HG03196 (cell line): ENCODE measurements around the gene EPS15.
A peak's percentile ranks its signal among the peaks of the same experiment; 100 is the strongest.
"Not testable (repeated sequence)": the region's sequence is repeated elsewhere in the genome, so short reads cannot be mapped to it uniquely, and the experiment has no call there.

Experiments
- ATAC-seq: cut with Tn5 transposase; IDR thresholded peaks from one replicate; pipeline ENCODE4 v1.9.1; 2021; ENCODE audit not compliant: unreplicated experiment

Gene EPS15

DNA sequence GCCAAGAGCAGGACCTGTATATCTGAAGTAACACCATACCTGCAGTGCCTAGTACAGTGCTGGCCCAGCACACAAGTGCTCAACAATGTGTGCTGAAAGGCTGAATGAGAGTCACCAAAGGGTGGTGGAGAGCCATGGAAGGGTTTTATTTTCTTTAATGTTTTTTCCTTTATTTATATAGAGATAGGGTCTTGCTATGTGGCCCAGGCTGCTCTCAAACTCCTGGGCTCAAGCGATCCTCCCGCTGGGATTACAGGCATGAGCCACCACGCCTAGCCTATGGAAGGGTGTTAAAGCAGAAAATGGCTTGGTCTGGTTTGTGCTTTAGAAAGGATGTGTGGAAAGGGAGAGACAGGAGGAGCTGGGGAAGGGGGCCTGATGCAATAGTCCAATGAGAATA lies 175.4 kb downstream of the EPS15 start:
- ATAC-seq = no peak

DNA sequence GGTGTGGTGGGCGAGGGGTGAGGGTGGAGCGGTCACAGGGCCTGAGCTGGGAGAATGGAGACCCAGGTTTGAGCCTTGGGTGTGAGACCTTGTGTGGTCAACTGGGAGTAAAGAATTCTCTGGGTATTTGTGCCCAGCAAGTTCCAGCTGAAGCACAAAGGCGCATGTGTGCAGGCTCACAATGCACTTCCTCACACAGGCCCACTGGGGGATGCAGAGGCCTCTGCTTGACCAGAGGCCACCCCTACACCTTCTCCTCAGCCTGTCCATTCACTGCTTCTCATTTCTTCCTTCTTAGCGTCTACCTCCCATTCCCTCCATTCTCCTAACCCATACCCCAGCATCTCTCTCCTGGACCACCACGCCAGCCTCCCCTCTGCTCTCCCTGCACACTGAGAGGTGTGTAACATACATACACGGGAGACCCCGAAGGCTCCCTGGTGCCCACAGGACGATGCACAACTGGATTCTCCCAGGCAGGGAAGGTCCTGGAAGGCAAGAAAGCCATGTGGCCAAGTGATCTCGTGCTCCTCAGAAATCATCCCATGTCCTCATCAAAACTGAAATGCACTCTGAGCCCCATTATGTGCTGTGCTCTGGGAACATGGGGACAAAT lies 176.4 kb downstream of the EPS15 start:
- no peak for ATAC-seq

DNA sequence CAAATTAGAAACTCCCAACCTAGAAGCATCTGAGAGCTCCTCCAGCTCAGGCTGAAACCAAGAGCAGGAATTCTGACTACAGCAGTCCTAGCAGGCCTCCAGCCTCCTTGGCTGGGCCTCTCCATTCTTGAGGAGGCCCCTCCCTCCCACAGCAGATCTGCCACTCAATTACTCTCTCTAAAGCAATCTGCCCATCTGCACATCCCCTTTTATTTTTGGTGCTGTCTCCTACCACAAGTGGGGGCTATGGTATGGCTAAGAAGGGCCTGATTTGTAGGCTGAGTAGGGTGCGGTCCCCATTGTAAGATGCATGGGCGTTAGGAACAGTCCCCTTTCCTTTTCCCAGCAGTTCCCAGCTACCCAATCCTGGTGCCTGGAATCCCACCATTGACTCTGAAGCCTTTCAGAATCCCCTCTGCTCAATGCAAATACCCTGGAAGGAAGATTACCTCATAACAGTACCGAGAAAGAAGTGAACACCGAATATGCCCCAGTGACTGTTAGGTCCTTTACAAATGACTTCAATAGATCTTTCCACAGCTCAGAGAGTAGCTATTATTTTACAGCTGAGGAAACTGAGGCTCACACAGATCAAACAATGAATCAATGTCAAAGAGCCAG lies 177.1 kb downstream of the EPS15 start:
- ATAC-seq = no peak

DNA sequence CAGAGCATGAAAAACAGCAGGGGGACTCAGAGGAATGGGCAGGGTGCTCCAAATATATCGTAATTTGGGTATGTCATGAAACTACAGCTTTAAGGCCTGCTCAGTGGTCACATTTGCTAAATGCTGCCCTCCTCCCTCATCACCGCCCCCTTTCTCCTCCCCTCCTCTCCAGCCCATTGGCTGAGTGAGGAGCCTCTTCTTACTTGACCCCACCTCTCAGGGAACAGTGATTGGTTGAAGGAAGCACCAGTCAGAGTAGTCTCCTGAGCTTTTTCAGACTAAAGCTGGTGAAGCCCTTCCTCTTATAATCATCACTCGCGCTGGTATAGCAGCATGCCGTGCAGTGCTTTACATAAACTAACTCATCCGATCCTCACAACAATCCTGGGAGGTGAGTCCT lies 178.7 kb downstream of the EPS15 start:
- no peak for ATAC-seq

DNA sequence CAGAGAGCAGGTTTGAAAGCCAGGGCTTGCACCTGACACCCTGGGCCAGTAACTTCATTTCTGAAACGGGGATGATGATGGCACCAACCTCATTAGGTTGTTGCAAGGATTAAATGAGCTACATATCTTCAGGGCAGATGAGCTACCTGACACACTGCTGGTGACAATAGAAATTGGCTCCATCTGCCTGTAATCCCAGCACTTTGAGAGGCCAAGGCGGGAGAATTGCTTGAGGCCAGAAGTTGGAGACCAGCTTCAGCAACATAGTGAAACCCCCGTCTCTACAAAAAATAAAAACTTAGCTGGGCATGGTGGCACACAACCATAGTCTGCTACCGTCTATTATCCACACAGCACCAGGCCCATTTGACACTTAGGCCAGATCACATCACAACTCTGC lies 182.4 kb downstream of the EPS15 start:
- no peak for ATAC-seq

DNA sequence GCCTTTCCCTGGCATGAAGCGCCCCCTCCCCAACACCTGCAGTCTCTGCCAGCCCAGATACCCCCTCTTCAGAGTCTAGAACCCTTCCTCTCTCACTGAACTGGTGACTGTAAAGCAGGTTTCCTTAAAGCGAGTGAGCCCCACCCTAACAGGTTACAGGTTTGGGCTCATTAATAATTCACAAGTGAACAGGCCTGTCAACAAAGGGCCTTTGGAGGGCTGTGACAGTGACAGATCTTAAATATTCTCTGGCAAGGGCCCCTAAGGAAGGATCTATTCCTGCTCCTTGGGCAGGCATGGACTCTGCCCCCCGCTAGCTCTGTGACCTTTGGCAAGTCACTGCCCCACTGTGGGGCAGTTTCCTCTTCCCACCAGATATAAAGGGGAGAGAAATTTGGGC lies 183.1 kb downstream of the EPS15 start:
- no peak for ATAC-seq

DNA sequence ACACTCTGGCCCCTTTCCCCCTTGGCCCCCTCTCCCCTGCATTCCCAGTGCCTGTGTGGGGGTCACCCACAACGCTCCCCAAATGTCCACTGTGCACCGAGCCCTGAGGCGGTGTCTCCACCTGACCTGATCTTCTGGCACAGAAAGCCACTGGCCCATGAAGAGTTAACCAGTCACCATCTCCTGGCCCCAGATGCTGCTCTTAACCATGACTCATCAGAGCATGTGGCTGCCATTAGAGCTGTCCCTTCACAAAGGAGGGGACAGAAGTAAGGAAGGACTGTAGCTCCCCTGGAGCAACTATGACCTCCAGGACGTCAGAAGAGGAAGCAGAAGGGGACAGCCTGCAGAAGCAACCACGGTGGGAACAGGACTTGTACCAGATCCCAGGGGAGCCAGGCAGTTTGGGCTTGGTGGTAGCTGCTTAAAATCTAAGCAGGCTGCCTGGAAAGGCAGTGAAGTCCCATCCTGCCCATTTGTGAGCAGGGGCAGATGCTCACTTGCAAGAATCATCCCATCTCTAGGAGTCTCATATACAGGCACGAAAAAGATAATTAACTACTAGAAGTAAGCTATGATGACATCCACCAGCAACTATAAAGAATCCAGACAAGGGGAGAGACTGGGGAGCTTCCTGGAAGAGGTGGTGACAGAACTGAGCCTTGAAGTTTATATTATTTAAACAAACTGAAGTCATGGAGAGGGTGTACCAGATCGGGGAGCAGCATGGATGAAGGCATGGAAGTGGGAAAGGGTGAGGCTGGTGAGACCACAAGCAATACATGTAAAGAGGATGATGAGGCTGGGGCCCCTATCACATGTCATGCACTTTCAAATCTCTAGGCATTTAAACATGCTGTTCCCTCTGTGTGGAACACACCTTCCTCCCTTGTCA lies 187.6 kb downstream of the EPS15 start:
- ATAC-seq = peak; percentile 45

DNA sequence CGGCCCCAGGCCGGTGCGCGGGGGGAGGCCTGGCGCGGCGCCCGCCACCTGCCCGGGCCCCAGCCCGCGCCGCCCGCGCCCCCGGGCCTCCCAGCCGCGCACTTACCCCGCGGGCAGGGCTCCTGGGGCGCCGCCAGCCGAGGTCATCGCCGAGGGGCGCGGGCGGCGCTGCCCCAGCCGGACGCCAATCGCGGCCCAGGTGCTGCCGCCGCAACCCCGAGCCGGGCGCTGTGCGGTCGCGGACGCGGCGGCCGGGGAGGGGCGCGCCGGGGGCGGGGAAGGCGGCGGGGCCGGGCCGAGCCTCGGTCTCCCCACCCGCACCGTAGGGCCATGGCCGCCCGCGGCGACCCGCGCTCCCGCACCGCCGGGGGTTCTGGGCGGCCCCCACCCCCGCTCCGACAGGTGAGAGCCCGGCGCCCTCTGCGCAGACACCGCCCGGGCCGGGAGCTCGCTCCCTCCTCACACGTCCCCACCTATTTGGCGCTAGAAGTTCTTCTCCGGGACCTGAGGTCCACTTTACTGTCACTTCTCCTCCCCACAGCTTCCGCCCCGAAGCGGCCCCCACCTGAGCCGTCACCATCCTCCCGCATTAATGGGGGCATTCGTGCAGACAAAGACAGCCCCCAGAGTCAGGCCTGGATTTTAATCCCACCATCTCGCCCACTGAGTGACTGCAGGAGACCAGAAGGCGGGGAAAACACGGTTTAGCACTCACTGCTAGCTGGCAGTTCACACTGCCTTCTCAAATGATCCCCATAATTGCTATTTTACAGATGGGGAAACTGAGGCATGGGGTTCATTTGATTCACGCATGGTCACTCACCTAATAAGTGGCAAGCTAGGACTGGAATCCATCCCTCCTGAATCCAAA lies 188.5 kb downstream of the EPS15 start, which contains the start of gene TTC39A:
Gene TTC39A (minus strand): TSS at position 232 of the 871 bp plus-strand sequence. CDS start 85 bp downstream, at position 147.
- ATAC-seq = no peak

DNA sequence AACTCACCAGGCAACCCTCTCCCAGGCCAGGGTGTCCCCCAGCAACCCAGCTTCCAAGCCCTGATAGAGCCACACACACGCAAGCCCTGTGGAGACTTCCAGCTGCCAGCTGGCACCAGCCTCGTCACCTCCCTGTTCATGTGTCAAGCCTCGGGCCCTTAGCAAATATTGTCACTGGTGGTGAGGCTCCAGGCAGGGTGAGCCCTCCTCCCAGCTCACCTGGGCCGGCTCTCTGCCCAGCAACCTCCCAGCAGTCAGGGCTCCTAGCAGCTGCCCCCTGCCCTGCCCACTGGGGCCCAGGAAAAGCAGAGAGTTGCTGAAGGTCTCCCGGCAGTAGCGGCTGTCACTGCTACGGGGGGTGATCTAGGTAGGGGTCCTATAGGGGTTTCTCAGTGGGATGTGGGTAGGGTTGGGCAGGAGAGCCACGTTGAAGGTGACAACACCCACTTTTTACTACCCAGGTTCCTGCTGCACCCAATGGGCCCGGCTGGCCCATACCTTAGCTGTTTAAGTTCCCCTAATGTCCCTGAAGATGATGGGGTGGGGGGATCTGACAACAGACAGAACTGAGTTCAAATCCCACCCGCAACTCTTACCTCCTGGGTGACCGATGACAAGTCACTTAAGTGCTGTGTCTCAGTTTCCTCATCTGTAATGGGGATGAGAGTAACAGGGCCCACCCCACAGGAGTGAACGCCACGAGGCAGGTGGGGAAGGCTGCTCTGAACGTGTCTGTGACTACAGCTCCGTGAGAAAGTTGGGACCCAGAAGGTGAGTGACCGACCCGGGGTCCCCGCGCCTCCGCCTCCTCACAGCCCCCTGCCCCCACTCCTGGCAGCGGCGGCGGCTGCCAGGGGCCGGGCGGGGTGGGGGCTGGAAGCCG lies 189.4 kb downstream of the EPS15 start:
- no peak for ATAC-seq

DNA sequence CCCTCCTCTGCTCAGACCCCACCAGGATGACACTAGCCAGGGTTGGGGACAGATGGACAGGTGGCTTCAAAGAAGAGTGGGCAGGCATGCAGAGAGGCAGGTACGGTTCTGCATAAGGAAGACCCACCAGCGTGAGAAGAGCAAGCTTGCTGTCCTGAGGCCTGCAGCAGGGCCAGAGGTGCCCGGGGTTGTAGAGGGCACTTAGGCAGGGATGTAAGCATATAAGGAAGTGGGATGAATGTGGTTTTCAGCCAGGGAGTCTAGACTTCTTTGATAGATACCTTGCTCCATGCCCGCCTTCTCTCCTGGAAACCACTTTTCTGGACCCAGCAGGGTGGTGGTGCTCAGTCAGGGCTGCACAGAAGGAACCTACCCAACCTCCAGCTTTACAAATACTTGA lies 190.1 kb downstream of the EPS15 start:
- ATAC-seq = no peak

DNA sequence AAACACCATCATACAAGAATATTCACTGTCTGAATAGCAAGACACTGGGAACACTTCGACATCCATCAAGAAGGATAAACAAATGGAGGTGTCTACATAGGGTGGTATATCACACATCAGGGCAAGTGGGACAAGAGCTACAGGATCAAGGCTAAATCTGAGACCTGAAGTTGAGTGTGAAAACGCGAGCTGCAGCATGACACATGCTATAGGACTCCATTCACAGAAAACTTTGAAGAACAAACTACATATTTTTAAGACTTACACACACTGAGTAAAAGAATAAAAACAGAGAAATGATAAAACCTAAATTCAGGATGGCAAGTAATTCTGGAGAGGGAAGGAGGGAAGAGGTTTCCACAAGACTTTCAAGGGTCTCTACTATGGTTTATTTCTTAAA lies 190.8 kb downstream of the EPS15 start:
- no peak for ATAC-seq

DNA sequence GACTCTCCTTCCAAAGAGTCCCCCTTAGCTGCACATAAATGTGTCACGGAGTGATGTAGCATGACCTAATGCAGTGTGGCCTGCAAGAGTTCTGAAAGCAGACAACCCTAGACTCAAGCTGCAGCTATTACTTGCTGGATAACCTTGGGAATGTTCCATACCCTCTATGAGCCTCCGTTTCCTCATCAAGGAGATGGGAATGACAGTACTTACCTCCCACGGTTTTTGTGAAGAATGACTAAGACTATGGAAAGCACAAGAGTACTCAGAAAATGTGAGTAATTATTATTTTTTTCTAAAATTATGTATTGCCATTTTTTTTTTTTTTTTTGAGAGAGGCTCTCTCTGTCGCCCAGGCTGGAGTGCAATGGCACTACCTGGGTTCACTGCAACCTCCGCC lies 191.7 kb downstream of the EPS15 start:
- ATAC-seq = no peak

DNA sequence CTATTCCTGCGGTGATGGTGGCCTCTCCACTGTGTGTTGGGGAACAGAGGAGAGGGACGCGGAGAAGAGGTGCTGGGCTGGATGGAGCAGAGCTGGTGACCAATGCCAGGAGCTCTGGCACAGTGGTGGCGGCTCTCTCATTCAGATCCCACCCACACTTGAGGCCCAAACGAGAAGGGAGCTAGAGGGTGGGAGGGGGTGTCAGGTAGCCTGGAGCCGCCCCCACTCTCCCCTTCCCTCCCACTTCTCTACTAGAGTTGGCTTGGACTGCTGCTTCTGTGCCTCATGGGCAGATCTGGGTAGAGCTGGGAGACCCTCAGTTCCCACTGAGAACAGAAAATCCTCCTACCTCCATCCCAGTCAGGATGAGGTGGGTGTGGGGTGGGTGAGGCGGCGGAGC lies 192.2 kb downstream of the EPS15 start:
- no peak for ATAC-seq

DNA sequence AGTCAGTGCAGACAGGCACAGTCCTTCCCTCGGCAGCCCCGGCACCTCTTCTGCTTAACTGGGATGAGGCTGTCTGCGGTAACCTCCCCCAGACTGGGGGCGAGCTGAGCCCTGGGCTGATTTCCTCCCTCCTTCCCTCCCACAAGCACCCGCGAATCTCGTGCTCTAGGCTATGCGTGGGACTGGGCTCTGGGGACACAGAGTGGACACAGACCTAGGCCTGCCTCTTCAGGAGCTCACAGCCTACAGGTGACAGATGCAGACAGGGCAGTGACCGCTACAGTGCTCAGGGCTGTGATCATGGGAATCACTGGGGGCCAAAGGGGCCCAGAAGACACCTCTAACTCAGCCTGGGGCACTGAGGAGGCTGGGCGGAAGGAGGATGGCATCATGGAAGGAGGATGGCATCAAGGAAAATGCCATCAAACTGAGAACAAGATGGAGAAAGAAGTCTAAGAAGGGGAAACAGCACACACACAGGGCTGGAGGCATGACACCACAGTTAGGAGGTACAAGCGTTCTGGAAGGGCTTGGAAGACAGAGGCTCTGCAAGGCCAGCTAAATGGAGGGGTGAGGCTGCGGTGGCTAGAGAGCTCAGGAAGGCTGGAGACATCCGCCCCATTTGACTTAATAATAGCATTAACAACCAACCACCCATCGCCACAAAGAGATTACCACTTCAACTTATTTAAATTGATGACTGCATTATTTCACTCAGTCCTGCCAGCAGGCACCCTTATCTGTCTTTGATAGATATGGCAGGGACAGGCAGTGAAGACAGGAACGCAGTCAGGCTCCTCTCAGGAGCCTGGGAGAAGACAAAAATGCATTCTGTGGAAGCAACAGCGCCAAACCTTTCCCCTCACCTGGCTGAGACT lies 192.9 kb downstream of the EPS15 start:
- no peak for ATAC-seq

DNA sequence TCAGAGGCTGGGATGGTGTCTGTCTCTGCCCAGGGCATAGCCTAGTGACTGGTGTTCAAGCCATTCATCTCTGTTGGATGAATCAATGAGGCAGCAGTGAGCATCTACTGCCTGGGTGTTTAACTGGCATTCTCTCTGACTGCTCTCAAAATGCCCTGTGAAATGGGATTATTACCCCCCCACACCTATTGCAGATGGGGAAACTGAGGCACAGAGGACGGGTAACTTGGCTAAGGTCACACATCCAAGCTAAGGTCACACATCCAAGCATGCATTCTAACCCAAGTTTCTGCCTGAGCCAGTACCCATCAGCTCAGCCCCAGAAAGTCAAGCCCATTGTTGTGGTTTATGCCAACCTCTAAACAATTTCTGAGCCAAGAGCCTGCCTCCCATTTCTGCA lies 193.7 kb downstream of the EPS15 start:
- no peak for ATAC-seq

DNA sequence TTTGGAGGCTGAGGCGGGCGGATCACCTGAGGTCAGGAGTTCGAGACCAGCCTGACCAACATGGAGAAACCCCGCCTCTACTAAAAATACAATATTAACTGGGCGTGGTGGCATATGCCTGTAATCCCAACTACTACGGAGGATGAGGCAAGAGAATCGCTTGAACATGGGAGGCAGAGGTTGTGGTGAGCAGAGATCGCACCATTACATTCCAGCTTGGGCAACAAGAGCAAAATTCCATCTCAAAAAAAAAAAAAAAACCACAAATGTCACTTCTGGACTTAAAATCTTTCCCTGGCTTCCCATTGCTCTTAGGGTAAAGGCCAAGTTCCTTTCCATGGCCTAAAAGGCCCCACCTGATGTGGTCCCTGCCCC lies 194.1 kb downstream of the EPS15 start:
- ATAC-seq = not testable (repeated sequence)

DNA sequence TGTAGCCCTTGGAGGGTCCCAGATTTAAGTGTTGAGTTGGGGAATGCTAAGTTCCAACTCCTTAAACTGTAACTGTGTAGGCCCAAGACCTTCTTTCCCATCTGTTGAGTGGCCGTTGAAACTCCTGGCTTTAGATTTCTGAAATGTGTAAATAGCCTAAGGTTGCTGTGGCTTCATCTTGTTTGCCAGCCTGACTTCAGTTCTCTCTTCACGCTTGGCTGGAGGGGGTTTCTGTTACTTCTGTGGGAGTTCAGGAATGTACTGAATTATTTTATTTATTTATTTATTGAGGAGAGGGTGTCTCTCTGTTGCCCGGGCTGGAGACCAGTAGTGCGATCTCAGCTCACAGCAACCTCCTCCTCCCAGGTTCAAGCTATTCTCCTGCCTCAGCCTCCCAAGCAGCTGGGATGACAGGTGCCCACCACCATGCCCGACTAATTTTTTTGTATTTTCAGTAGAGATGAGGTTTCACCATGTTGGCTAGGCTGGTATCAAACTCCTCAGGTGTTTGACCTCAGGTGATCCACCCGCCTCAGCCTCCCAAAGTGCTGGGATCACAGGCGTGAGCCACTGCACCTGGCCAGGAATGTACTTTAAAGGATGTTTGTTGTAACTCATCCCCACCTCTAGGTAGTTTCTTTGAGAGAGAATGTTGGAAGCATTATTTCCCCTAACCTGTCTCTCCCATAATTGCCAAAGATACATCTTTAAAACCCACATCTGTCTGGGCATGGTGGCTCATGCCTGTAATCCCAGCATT lies 194.6 kb downstream of the EPS15 start:
- ATAC-seq = no peak

DNA sequence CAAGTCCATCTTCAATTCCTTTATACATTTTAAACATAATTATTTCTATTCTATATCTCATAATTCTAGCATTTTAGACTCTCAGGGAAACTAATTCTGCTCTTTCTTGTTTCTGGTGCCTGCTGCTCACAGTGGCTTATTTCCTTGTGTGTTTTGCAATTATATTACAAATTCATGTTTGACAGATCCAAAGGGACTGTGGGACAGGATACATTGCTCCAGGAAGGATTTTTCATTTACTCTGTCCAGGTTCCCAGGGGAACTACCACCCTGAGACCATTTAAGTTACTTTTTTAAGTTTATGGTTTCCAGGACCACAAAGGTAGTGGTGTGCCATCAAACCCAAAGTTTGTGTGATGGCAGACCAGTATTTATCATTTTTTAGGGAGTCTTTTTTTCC lies 195.3 kb downstream of the EPS15 start:
- ATAC-seq = no peak
